Left forelimb (tissue), 1 donor: Measurements from ENCODE around the gene CRYGS.
"Not testable (repeated sequence)": the region's sequence is repeated elsewhere in the genome, so short reads cannot be mapped to it uniquely, and the experiment has no call there.

ENCODE experiments used
- DNase-seq: peaks from one replicate; pipeline ENCODE4 v3.0.0-alpha.2; 2018; ENCODE audit warnings: low spot score

CRYGS gene

GRCh38 chr3:186519021-186519658 lies 25.0 kb downstream of the CRYGS start:
- no peak for DNase-seq

GRCh38 chr3:186517218-186517617 lies 27.0 kb downstream of the CRYGS start:
- no peak for DNase-seq

GRCh38 chr3:186516646-186517045 lies 27.5 kb downstream of the CRYGS start:
- DNase-seq, result no peak

- DNase-seq, result no peak
Measured at GRCh38 chr3:186515125-186515524, 29.1 kb downstream of the CRYGS start.

- DNase-seq, result no peak
Measured at GRCh38 chr3:186514296-186515002, 29.7 kb downstream of the CRYGS start.

GRCh38 chr3:186513386-186513785 lies 30.8 kb downstream of the CRYGS start:
- no peak for DNase-seq

- no peak for DNase-seq
Measured at GRCh38 chr3:186512570-186513302, 31.4 kb downstream of the CRYGS start.

GRCh38 chr3:186511702-186512101 lies 32.5 kb downstream of the CRYGS start:
- DNase-seq, result no peak

GRCh38 chr3:186511245-186511644 lies 32.9 kb downstream of the CRYGS start:
- DNase-seq, result no peak

GRCh38 chr3:186510374-186511079 lies 33.7 kb downstream of the CRYGS start:
- no peak for DNase-seq

- DNase-seq, result no peak
Measured at GRCh38 chr3:186509423-186509822, 34.8 kb downstream of the CRYGS start.

GRCh38 chr3:186506857-186507256 lies 37.3 kb downstream of the CRYGS start:
- DNase-seq, result no peak

GRCh38 chr3:186506191-186506739 lies 37.9 kb downstream of the CRYGS start:
- no peak for DNase-seq

- no peak for DNase-seq
Measured at GRCh38 chr3:186502966-186503712, 41.0 kb downstream of the CRYGS start.

- DNase-seq, result no peak
Measured at GRCh38 chr3:186502138-186502948, 41.8 kb downstream of the CRYGS start.

- DNase-seq, result not testable (repeated sequence)
Measured at GRCh38 chr3:186499949-186500348, 44.2 kb downstream of the CRYGS start.

GRCh38 chr3:186498022-186498421 lies 46.2 kb downstream of the CRYGS start:
- not testable (repeated sequence) for DNase-seq

- no peak for DNase-seq
Measured at GRCh38 chr3:186497608-186498007, 46.6 kb downstream of the CRYGS start.

- no peak for DNase-seq
Measured at GRCh38 chr3:186496635-186497034, 47.5 kb downstream of the CRYGS start.

GRCh38 chr3:186496016-186496415 lies 48.2 kb downstream of the CRYGS start:
- no peak for DNase-seq
